ENCODE measurements around the gene FLYWCH1.

The FLYWCH1 gene

GRCh38 chr16:2971134-2971984, 59.6 kb downstream of the FLYWCH1 start:
- DNase-seq, result no peak
- TF ChIP-seq, protein P1, sequence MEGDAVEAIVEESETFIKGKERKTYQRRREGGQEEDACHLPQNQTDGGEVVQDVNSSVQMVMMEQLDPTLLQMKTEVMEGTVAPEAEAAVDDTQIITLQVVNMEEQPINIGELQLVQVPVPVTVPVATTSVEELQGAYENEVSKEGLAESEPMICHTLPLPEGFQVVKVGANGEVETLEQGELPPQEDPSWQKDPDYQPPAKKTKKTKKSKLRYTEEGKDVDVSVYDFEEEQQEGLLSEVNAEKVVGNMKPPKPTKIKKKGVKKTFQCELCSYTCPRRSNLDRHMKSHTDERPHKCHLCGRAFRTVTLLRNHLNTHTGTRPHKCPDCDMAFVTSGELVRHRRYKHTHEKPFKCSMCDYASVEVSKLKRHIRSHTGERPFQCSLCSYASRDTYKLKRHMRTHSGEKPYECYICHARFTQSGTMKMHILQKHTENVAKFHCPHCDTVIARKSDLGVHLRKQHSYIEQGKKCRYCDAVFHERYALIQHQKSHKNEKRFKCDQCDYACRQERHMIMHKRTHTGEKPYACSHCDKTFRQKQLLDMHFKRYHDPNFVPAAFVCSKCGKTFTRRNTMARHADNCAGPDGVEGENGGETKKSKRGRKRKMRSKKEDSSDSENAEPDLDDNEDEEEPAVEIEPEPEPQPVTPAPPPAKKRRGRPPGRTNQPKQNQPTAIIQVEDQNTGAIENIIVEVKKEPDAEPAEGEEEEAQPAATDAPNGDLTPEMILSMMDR (IDR thresholded peaks at IDR 0.05; ENCODE audit: low read depth, low read length), result no peak
- H3K9me3 ChIP-seq, result no peaks in the 10 kb centered on the region
- peaks cover 56% of the 10 kb centered on the region for H3K36me3 ChIP-seq
- peaks cover 23% of the 10 kb centered on the region for H3K4me1 ChIP-seq
- H3K27me3 ChIP-seq, result no peaks in the 10 kb centered on the region
- H3K4me3 ChIP-seq (ENCODE audit: low read depth, low read length), result no peak overlapping the region

DNA sequence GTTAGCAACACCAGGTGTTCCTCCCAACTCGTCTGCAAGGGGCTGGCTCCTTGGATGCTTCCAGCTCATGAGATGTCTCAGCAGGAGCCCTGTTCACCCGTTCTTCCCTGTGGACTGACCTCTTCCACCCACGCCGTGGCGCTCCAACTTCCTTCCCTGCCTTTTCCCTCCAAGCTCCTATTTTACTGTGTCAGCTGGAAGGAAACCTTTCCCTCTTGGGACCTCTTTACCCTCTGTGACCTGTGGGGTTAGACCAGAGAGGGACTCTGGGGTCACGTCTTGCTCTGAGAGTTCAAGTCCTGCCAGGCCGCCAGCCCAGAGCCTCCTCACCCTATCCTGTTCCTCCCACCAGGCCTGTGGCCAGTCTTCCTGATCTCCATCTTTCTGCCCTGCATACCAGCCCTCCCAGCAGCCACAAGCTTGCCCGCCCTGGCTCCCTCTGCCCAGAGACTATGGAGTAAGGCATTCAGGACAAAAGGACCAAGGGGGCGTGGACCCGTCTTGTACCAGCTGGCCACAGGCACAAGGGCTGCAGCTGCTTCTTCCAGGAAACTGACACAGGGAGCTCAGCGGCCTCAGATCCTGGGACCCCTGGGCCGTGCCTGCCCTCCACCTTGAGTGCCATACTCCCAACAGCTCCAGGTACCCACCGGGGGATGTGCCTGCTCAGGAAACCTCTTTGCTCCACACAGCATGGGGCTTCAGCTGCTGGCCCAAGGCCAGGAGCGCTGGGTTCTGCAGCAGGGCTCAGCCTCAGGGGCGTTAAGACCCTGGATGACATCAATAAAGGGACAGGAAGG, 60.5 kb downstream of the FLYWCH1 start:
- H3K36me3 ChIP-seq, result peaks cover 64% of the 10 kb centered on the region
- H3K4me3 ChIP-seq (ENCODE audit: low read depth, low read length), result no peak overlapping the region
- DNase-seq, result peak; percentile 61
- no peaks in the 10 kb centered on the region for H3K27me3 ChIP-seq
- H3K9me3 ChIP-seq, result no peaks in the 10 kb centered on the region
- peaks cover 23% of the 10 kb centered on the region for H3K4me1 ChIP-seq
- TF ChIP-seq, protein P1 (IDR thresholded peaks at IDR 0.05; ENCODE audit: low read depth, low read length), result no peak

DNA sequence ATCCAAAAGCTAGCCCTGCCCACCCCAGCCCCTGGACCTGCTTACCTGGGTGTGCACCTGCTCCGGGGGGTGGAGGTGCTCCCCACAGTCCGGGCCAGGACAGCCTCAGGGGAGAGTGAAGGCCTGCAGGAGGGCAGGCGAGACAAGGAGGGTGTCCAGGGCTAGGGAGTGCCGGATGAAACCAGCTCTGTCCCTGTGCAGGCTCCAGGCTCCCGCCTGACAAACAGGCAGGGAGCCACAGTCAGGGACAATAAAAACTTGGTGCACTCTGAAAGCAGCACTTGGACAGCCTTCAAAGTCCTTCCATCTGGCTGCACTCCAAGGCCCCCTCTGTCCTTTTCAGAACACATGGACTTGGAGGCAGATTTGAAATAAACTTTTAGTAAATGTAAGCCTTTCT, 61.4 kb downstream of the FLYWCH1 start:
- TF ChIP-seq, protein P1 (IDR thresholded peaks at IDR 0.05; ENCODE audit: low read depth, low read length), result no peak
- no peak for DNase-seq
- Histone ChIP-seq H3K4me3 (ENCODE audit: low read depth, low read length) (no peak overlapping the region), H3K4me1 (peaks cover 23% of the 10 kb centered on the region), H3K9me3 (no peaks in the 10 kb centered on the region), H3K36me3 (peaks cover 69% of the 10 kb centered on the region), H3K27me3 (no peaks in the 10 kb centered on the region)

- peaks cover 23% of the 10 kb centered on the region for H3K4me1 ChIP-seq
- peaks cover 72% of the 10 kb centered on the region for H3K36me3 ChIP-seq
- TF ChIP-seq, protein P1 (IDR thresholded peaks at IDR 0.05; ENCODE audit: low read depth, low read length), result no peak
- no peak overlapping the region for H3K4me3 ChIP-seq (ENCODE audit: low read depth, low read length)
- H3K9me3 ChIP-seq, result no peaks in the 10 kb centered on the region
- DNase-seq, result no peak
- H3K27me3 ChIP-seq, result no peaks in the 10 kb centered on the region
Observed at GRCh38 chr16:2973605-2974318, 62.0 kb downstream of the FLYWCH1 start.

DNA sequence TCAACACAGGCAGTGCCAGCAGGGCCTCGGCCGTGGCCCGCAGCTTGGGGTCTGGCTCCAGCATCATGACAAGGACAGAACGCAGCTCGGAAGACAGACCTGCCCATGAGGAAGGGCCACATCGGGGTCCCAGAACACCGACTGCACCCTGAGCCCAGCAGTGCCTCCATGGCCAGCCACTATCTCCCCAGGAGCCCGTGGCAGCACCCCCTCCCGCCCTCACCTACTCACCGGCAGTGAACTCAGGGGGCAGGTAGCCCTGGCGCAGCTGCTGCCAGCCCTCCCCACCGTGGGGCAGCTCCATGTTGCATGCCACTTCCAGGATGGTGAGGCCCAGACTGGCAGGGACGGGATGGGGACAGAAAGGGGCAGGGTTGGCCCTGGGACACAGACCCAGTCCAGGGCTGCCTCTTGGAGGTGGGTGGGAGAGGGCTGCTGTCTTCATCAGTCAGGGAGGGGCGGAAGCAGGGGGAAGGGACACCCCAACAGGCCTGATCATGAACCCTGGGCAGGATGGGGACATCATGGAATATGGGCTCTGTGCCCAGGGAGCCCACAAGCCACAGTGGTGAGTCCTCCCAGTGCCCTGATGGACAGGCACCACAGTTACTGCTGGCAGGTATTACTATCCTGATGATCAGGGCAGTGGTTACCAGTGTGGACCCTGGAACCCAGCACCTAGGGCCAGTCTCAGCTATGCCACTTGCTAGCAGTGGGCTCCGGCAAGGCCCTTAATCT, 62.8 kb downstream of the FLYWCH1 start:
- DNase-seq, result no peak
- TF ChIP-seq, protein P1 (IDR thresholded peaks at IDR 0.05; ENCODE audit: low read depth, low read length), result no peak
- Histone ChIP-seq H3K4me3 (ENCODE audit: low read depth, low read length) (no peak overlapping the region), H3K27me3 (no peaks in the 10 kb centered on the region), H3K4me1 (peaks cover 23% of the 10 kb centered on the region), H3K9me3 (no peaks in the 10 kb centered on the region), H3K36me3 (peaks cover 75% of the 10 kb centered on the region)

All from BE2C (cell line).